Calu3 (cell line): ENCODE measurements around the gene SORD. TPM values are rescaled to one million over a fixed set of nuclear protein-coding genes. Genes with fewer than 3 reads are reported as not detected.

ENCODE experiments used
- BruUV-seq: library from RNA; stranded (reverse); fragments of 400-500 nt; replicated peaks from 2 replicates; lab custom pipeline; 2021; lab: Mats Ljungman, UMichigan
- CTCF ChIA-PET: fragments of 300-600 bp; sonication (Branson Sonifier 250); formaldehyde crosslinking; loops from one replicate; lab custom pipeline; 2022; ENCODE audit warnings: antibody characterized with exemption; lab: Charles Lee
- DNase-seq: peaks from one replicate; pipeline ENCODE4 v3.0.0; 2022
- H3K27ac Mint-ChIP-seq: one replicate; pipeline ENCODE4 v1.8.0; 2022; ENCODE audit warnings: mixed read lengths; ENCODE audit not compliant: unreplicated experiment
- H3K27me3 Mint-ChIP-seq: one replicate; pipeline ENCODE4 v1.8.0; 2022; ENCODE audit warnings: mixed read lengths; ENCODE audit not compliant: unreplicated experiment
- H3K36me3 Mint-ChIP-seq: one replicate; pipeline ENCODE4 v1.8.0; 2022; ENCODE audit warnings: mild to moderate bottlenecking, moderate library complexity, mixed read lengths; ENCODE audit not compliant: insufficient read depth, unreplicated experiment
- H3K4me1 Mint-ChIP-seq: one replicate; pipeline ENCODE4 v1.8.0; 2022; ENCODE audit warnings: mild to moderate bottlenecking, low read depth, mixed read lengths; ENCODE audit not compliant: unreplicated experiment
- H3K4me3 Mint-ChIP-seq: one replicate; pipeline ENCODE4 v1.8.0; 2022; ENCODE audit warnings: mild to moderate bottlenecking, low read depth, moderate library complexity, mixed read lengths; ENCODE audit not compliant: unreplicated experiment
- H3K9me3 Mint-ChIP-seq: one replicate; pipeline ENCODE4 v1.8.0; 2022; ENCODE audit warnings: low read depth, mixed read lengths; ENCODE audit not compliant: unreplicated experiment
- intact Hi-C: fragments of 100-400 bp; cut with micrococcal nuclease; formaldehyde crosslinking; loops from one replicate; pipeline ENCODE4 v1.10.0; 2022; ENCODE audit not compliant: unreplicated experiment
- total RNA-seq: library from RNA; stranded (reverse); gene quantifications from 2 replicates; pipeline ENCODE4 v1.2.3, GENCODE V29; 2022
- TF ChIP-seq, protein P1 (sequence below): fragments of 200-600 bp; IDR thresholded peaks from one replicate; pipeline ENCODE4 v1.8.0; 2022; ENCODE audit warnings: antibody characterized with exemption; ENCODE audit not compliant: unreplicated experiment

SORD gene
- total RNA-seq, 1 experiment from 2014 or later: 39.1 TPM

GRCh38 chr15:45093622-45094357 is 70.8 kb downstream of the SORD start:
- H3K9me3 Mint-ChIP-seq: no peaks in the 10 kb centered on the region
- no peaks in the 10 kb centered on the region for H3K36me3 Mint-ChIP-seq
- DNase-seq: no peak
- no TSS peak for BruUV-seq
- TF ChIP-seq, protein P1, sequence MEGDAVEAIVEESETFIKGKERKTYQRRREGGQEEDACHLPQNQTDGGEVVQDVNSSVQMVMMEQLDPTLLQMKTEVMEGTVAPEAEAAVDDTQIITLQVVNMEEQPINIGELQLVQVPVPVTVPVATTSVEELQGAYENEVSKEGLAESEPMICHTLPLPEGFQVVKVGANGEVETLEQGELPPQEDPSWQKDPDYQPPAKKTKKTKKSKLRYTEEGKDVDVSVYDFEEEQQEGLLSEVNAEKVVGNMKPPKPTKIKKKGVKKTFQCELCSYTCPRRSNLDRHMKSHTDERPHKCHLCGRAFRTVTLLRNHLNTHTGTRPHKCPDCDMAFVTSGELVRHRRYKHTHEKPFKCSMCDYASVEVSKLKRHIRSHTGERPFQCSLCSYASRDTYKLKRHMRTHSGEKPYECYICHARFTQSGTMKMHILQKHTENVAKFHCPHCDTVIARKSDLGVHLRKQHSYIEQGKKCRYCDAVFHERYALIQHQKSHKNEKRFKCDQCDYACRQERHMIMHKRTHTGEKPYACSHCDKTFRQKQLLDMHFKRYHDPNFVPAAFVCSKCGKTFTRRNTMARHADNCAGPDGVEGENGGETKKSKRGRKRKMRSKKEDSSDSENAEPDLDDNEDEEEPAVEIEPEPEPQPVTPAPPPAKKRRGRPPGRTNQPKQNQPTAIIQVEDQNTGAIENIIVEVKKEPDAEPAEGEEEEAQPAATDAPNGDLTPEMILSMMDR: no peak
- H3K4me1 Mint-ChIP-seq: no peaks in the 10 kb centered on the region
- intact Hi-C loops: no loop called here
- no peak overlapping the region for H3K4me3 Mint-ChIP-seq
- peaks cover 58% of the 10 kb centered on the region for H3K27me3 Mint-ChIP-seq
- H3K27ac Mint-ChIP-seq: no peak overlapping the region
- CTCF ChIA-PET: no interaction called here

DNA sequence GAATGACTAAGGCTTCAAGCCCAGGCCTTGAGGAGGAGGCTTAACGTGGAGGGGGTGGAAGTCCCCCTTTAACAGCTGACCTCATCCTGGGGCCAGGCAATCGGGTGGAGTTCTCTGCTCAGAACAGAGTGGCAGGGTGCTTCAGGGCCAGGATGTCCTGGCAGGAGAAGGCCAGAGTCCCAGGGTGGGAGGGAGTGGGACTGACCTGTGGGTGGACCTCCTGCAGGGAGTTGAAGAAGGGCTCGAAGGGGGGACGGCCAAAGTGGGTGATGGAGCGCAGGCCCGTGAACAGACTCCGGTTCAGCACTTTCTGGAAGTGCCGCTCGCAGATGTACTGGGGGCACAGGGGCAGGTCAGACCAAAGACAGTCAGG is 71.3 kb downstream of the SORD start:
- H3K27ac Mint-ChIP-seq: no peak overlapping the region
- peaks cover 58% of the 10 kb centered on the region for H3K27me3 Mint-ChIP-seq
- CTCF ChIA-PET: no interaction called here
- H3K4me1 Mint-ChIP-seq: no peaks in the 10 kb centered on the region
- BruUV-seq: no TSS peak
- TF ChIP-seq, protein P1: no peak
- intact Hi-C loops: no loop called here
- no peak overlapping the region for H3K4me3 Mint-ChIP-seq
- no peaks in the 10 kb centered on the region for H3K36me3 Mint-ChIP-seq
- no peaks in the 10 kb centered on the region for H3K9me3 Mint-ChIP-seq
- no peak for DNase-seq

DNA sequence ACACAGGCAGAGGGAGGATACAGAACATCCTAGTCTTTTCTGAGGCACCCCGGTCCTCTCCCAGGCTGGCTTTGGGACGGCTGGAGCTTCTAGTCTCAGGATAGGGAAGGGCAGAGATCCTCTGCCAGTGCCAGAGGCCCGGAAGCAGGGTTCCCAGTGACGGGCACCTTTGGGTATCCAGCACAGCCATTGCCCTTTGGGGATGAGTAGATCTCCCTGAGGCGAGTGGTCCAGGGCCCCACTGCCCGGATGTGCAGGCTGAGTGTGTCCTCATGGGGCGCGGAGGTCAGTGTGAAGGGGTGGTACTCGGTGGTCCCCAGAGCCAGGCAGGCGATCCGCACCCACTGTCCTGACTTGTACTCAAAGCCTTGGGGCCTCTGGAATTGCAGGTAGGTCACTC is 72.7 kb downstream of the SORD start:
- no peaks in the 10 kb centered on the region for H3K9me3 Mint-ChIP-seq
- CTCF ChIA-PET: no interaction called here

DNA sequence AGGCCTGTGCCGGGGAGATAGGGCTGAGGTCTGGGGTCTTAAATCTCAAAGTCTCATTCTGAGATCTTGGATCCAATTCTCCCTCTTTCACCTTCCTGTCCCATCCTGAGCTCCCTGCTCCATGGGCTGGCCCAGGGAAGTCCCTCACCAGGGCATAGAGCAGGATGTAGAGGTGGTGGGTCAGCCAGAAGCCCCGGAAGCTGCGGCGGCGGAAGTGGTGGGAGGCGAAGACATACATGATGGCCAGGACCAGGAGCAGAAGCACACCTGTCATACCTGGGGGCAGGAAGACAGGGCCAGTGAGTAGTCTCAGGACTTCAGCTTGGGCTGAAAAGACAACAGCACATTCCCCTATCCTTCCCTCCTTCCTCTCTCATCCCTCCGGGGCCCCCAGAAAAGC is 74.5 kb downstream of the SORD start:
- no peaks in the 10 kb centered on the region for H3K9me3 Mint-ChIP-seq
- intact Hi-C loops: no loop called here
- H3K27me3 Mint-ChIP-seq: peaks cover 58% of the 10 kb centered on the region

More for the DNA sequence above, 72.7 kb downstream of the SORD start:
- H3K27ac Mint-ChIP-seq: no peak overlapping the region
- TF ChIP-seq, protein P1: no peak
- H3K4me3 Mint-ChIP-seq: no peak overlapping the region
- BruUV-seq: no TSS peak
- H3K36me3 Mint-ChIP-seq: no peaks in the 10 kb centered on the region
- no peaks in the 10 kb centered on the region for H3K4me1 Mint-ChIP-seq
- H3K27me3 Mint-ChIP-seq: peaks cover 58% of the 10 kb centered on the region
- no peak for DNase-seq
- intact Hi-C loops: no loop called here

More for the DNA sequence above, 74.5 kb downstream of the SORD start:
- no peak overlapping the region for H3K27ac Mint-ChIP-seq
- CTCF ChIA-PET: interaction anchor here (1.1 kb wide), 1 partner anchor 20 kb away, joined by 3 read pairs; no protein-coding TSS in a partner anchor
- BruUV-seq: no TSS peak
- TF ChIP-seq, protein P1: no peak
- H3K4me3 Mint-ChIP-seq: no peak overlapping the region
- H3K36me3 Mint-ChIP-seq: no peaks in the 10 kb centered on the region
- no peaks in the 10 kb centered on the region for H3K4me1 Mint-ChIP-seq
- DNase-seq: no peak
